GM12892 (cell line): ENCODE measurements around the gene PLA2G3.
"Not testable (repeated sequence)": the region's sequence is repeated elsewhere in the genome, so short reads cannot be mapped to it uniquely, and the experiment has no call there.

Source experiments
- DNase-seq: peaks from one replicate; pipeline ENCODE4 v3.0.0; 2011; ENCODE audit not compliant: insufficient read length
- FAIRE-seq: peaks from 2 replicates; lab custom pipeline; 2011; peaks lifted over from hg19 to GRCh38; lab: Jason Lieb, UNC
- POLR2A ChIP-seq: IDR thresholded peaks from 2 replicates; pipeline ENCODE4 v1.6.1; 2011; ENCODE audit warnings: low read depth, low read length, control low read depth
- POLR2AphosphoS5 ChIP-seq: IDR thresholded peaks from 2 replicates; pipeline ENCODE4 v1.6.1; 2011; ENCODE audit warnings: low read depth, low read length, control low read depth
- TAF1 ChIP-seq: IDR thresholded peaks from 2 replicates; pipeline ENCODE4 v1.6.1; 2011; ENCODE audit warnings: low read depth, mild to moderate bottlenecking, control low read depth, low read length, borderline replicate concordance

The PLA2G3 gene

GRCh38 chr22:31102441-31103081, 37.7 kb downstream of the PLA2G3 start:
- no peak for DNase-seq
- TF ChIP-seq POLR2A (no peak), POLR2AphosphoS5 (no peak), TAF1 (no peak)
- no peak for FAIRE-seq

- no peak for FAIRE-seq
- TF ChIP-seq POLR2AphosphoS5 (no peak), POLR2A (no peak), TAF1 (no peak)
- no peak for DNase-seq
Observed at GRCh38 chr22:31100762-31101525, 39.4 kb downstream of the PLA2G3 start.

DNA sequence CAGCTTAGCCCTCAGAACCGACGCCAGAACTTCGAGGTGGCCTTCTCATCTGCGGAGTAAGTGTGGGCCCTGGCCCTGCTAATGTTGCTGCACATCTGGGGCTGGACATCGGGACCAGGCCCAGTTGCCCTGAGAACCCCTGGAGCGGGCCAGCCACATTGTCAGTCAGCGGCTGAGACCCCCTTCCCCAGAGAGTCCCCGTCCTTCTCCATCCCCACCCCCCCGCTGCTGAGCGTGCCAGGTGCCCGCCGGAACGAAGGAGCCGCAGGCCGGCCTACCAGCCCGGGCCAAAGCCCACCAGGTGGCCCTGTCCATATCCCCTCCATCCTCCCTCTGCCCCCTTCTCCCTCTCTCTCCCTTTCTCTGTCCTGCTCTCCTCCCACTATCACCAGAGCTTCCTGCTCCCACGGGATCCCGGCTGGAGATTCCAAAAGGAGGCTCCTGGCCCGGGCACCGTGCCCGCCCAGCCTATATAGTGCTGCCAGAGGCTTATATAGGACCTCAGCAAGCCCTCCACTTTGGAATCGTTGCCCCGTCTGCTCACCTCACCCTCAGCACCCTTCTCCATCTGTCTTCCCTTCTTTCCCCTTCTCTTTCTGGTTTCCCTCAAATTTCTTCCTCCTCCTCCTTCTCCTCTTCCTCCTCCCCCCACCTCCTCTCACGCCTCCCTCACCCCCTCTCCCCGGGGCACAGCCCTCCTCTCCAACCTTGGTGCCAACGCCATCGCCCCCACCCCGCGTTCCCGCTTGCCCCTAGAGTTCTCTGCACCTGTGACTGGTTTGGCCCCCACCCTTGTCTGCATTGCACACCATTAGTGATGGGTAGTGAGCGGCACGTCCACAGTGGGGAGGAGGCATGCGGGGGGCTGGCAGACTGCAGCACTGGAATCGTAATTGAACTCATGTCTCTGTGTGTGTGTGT, 40.2 kb downstream of the PLA2G3 start:
- TF ChIP-seq TAF1 (no peak), POLR2A (no peak), POLR2AphosphoS5 (no peak)
- DNase-seq (no peak), FAIRE-seq (no peak)

GRCh38 chr22:31099386-31099785, 40.9 kb downstream of the PLA2G3 start:
- TF ChIP-seq POLR2A (no peak), POLR2AphosphoS5 (no peak), TAF1 (no peak)
- no peak for DNase-seq
- FAIRE-seq, result no peak

DNA sequence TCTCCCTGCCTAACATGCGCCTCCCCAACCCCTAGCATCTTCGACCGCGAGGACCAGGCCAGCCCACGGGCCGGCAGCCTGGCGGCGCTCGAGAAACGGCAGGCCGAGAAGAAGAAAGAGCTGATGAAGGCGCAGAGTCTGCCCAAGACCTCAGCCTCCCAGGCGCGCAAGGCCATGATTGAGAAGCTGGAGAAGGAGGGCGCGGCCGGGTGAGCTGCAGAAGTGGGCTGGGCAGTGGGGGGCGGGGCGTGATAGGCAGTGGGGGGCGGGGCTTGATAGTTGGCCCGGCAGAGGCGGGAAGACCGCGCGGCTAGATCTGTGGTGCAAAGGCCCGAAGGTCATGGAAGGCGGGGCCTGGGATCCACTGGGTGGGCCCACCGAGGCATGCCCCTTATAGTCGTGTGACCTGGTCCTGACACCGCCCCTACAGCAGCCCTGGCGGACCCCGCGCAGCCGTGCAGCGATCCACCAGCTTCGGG, 41.6 kb downstream of the PLA2G3 start:
- DNase-seq, result no peak
- TF ChIP-seq POLR2AphosphoS5, result no peak
- TF ChIP-seq POLR2A, result no peak
- no peak for TF ChIP-seq TAF1
- FAIRE-seq, result no peak

DNA sequence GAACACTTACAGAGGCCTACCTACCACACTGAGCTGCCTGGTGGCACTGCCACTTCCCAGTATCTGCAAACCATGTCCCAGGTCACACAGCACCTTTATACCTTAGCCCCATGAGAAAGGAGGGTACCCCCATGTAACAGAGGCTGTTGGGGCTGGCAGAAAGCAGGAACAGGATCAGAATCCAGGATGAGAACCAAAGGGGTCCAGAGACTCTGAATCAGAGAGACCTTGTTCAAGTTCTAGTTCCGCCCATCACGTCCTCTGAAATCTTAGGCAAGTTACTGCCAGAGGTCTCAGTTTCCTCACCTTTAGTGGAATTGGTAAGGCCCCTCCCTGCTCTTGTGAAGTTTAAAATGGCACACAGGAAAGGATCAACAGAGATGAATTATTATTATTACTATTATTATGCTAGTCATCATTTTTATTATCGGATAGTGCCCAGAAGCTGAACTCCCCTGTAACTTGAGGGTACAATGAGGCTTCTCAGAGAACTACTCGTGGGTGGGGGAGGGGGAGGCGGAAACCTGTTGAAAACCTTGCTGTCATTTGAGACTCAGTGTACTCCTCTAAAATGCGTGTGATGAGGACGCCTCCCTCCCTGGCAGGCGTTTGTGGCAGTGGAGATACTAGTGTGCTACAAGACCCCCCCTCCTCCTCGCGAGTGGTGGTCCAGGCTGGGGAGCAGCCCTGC, 42.2 kb downstream of the PLA2G3 start:
- no peak for TF ChIP-seq POLR2A
- no peak for TF ChIP-seq TAF1
- no peak for TF ChIP-seq POLR2AphosphoS5
- DNase-seq (no peak), FAIRE-seq (no peak)

DNA sequence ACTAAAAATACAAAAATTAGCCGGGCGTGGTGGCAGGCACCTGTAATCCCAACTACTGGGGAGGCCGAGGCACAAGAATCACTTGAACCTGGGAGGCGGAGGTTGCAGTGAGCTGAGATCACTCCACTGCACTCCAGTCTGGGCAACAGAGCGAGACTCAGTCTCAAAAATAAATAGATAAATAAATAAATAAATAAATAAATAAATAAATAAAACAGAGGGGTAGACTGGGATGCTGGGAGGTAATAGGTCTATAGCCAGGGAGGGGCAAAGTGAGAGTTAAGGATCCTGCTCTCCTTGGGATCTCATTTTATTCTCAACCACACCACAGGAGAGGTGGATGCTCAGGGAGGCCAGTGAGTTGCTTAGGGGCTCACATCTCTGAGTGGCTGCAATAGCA, 42.8 kb downstream of the PLA2G3 start:
- FAIRE-seq, DNase-seq: not testable (repeated sequence)

DNA sequence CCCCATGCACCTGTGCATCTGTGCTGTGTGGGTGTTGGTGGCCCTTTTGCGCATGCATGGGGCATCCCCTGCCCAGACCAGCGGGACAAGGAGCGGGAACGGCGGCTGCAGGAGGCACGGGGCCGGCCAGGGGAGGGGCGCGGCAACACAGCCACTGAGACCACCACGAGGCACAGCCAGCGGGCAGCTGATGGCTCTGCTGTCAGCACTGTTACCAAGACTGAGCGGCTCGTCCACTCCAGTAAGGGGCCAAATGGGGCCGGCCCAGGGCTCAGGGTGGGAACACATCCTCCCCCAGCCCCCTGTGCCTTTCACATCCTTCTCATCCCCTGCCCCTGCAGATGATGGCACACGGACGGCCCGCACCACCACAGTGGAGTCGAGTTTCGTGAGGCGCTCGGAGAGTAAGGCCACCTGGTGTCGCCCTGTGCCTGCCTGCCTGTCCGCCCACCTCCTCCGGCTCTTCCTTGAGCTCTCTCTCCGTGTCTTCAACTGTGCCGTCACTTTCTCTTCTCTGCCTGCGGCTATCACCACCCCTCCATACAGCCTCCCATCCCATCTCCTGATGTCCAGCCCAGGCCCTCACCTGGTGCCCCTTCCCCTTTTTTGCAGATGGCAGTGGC, 43.5 kb downstream of the PLA2G3 start:
- DNase-seq (no peak), FAIRE-seq (no peak)
- TF ChIP-seq POLR2AphosphoS5, result no peak
- TF ChIP-seq TAF1, result no peak
- TF ChIP-seq POLR2A, result no peak

DNA sequence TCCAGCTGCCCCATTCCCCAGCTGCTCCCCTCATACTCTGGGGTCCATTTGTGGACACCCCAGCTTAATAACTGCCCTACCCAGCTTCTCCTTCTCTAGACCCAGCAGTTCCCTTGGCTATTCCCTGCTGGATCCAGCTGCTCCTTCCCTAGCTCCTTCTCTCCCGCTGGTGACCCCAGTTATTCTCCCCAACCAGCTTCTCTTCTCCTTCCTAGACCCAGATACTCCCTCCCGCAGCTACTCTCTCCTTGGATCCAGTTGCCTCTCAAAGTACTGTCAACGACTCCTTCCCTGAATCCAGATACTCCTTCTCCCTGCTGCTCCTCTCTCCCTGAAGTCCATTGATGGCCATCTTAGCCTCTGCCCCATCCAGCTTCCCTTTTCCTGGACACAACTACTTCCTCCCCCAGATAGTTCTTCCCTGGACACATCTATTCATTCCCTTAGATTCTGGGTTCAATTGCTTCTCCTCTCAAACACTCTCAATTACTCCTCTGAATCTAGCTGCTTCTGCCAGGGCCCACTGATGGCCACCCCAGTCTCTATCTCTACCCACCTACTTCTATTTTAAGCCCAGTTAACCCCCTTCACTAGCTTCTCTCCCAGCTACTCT, 44.6 kb downstream of the PLA2G3 start:
- no peak for DNase-seq
- FAIRE-seq, result no peak
- TF ChIP-seq POLR2A, result no peak

- TF ChIP-seq POLR2AphosphoS5 (no peak), TAF1 (no peak), POLR2A (no peak)
- FAIRE-seq, result no peak
- no peak for DNase-seq
Observed at GRCh38 chr22:31094741-31095140, 45.6 kb downstream of the PLA2G3 start.

GRCh38 chr22:31094021-31094551, 46.2 kb downstream of the PLA2G3 start:
- TF ChIP-seq TAF1, result no peak
- no peak for TF ChIP-seq POLR2A
- no peak for TF ChIP-seq POLR2AphosphoS5
- DNase-seq (peak; percentile 18), FAIRE-seq (no peak)
